WTC11 (cell line): ENCODE measurements around the gene RNF115. TPM values are rescaled to one million over a fixed set of nuclear protein-coding genes. Genes with fewer than 3 reads are reported as not detected.
A peak's percentile ranks its signal among the peaks of the same experiment; 100 is the strongest.
"Not testable (repeated sequence)": the region's sequence is repeated elsewhere in the genome, so short reads cannot be mapped to it uniquely, and the experiment has no call there.

Experiments
- ATAC-seq: fragments of 200-7000 bp; cut with Tn5 transposase; 2 replicates; pipeline ENCODE4 v1.10.0; 2021; ENCODE audit warnings: mild to moderate bottlenecking, moderate library complexity
- CTCF ChIA-PET: fragments of 300-600 bp; sonication (Branson Sonifier 250); formaldehyde crosslinking; loops from one replicate; lab custom pipeline; 2021; ENCODE audit warnings: antibody characterized with exemption; lab: Charles Lee
- POLR2A ChIA-PET: fragments of 350-600 bp; sonication (Branson Sonifier 250); formaldehyde crosslinking; loops from one replicate; lab custom pipeline; 2021; ENCODE audit warnings: antibody characterized with exemption; lab: Charles Lee
- DNase-seq: peaks from one replicate; pipeline ENCODE4 v3.0.0; 2021; ENCODE audit warnings: low spot score
- H3K27ac Mint-ChIP-seq: 2 replicates; pipeline ENCODE4 v1.8.0; 2021; ENCODE audit warnings: mixed read lengths
- H3K27me3 Mint-ChIP-seq: 2 replicates; pipeline ENCODE4 v1.8.0; 2021; ENCODE audit warnings: low read depth, mild to moderate bottlenecking, moderate library complexity, mixed read lengths
- H3K36me3 Mint-ChIP-seq: 2 replicates; pipeline ENCODE4 v1.8.0; 2021; ENCODE audit warnings: mixed read lengths
- H3K4me1 Mint-ChIP-seq: 2 replicates; pipeline ENCODE4 v1.8.0; 2022; ENCODE audit warnings: mixed read lengths
- H3K4me3 Mint-ChIP-seq: 2 replicates; pipeline ENCODE4 v1.8.0; 2021; ENCODE audit warnings: mild to moderate bottlenecking, moderate library complexity, mixed read lengths
- H3K9me3 Mint-ChIP-seq: 2 replicates; pipeline ENCODE4 v1.8.0; 2021; ENCODE audit warnings: mixed read lengths
- ATF1 ChIP-seq: sonication (generic); formaldehyde crosslinking; IDR thresholded peaks from 2 replicates; pipeline ENCODE4 v1.8.1; 2023; ENCODE audit warnings: mild to moderate bottlenecking, moderate library complexity, missing genetic modification reagents
- CREB1 ChIP-seq: sonication (generic); formaldehyde crosslinking; IDR thresholded peaks from 2 replicates; pipeline ENCODE4 v1.8.0; 2023; ENCODE audit warnings: mild to moderate bottlenecking, missing genetic modification reagents
- CREM ChIP-seq: sonication (generic); formaldehyde crosslinking; IDR thresholded peaks from 2 replicates; pipeline ENCODE4 v1.8.1; 2022; ENCODE audit warnings: mild to moderate bottlenecking, missing genetic modification reagents, moderate library complexity
- E2F4 ChIP-seq: sonication (generic); formaldehyde crosslinking; IDR thresholded peaks from 2 replicates; pipeline ENCODE4 v1.8.1; 2022; ENCODE audit warnings: low read depth, mild to moderate bottlenecking, moderate library complexity, missing genetic modification reagents, borderline replicate concordance
- FOXJ3 ChIP-seq: sonication (generic); formaldehyde crosslinking; IDR thresholded peaks from 2 replicates; pipeline ENCODE4 v1.9.0; 2021; ENCODE audit warnings: missing genetic modification reagents, mild to moderate bottlenecking, borderline replicate concordance
- FOXP1 ChIP-seq: sonication (generic); formaldehyde crosslinking; IDR thresholded peaks from 2 replicates; pipeline ENCODE4 v1.8.0; 2022; ENCODE audit warnings: missing genetic modification reagents, mild to moderate bottlenecking, moderate library complexity, borderline replicate concordance
- GABPB1 ChIP-seq: sonication (generic); formaldehyde crosslinking; IDR thresholded peaks from 2 replicates; pipeline ENCODE4 v1.8.1; 2023; ENCODE audit warnings: mild to moderate bottlenecking, missing genetic modification reagents
- GRHL2 ChIP-seq: fragments of 250-450 bp; sonication (Bioruptor Pico); IDR thresholded peaks from 2 replicates; pipeline ENCODE4 v1.8.0; 2022; ENCODE audit warnings: mild to moderate bottlenecking, moderate library complexity; ENCODE audit not compliant: insufficient replicate concordance, severe bottlenecking
- NFATC4 ChIP-seq: fragments of 250-450 bp; sonication (Bioruptor Pico); IDR thresholded peaks from 2 replicates; pipeline ENCODE4 v1.9.0; 2021; ENCODE audit warnings: mild to moderate bottlenecking
- NR3C1 ChIP-seq: sonication (generic); formaldehyde crosslinking; conservative IDR thresholded peaks from 2 replicates; pipeline ENCODE4 v1.8.1; 2023; ENCODE audit warnings: low read depth, mild to moderate bottlenecking, missing genetic modification reagents
- PREB ChIP-seq: sonication (generic); formaldehyde crosslinking; IDR thresholded peaks from 2 replicates; pipeline ENCODE4 v1.8.1; 2022; ENCODE audit warnings: mild to moderate bottlenecking, missing genetic modification reagents, moderate library complexity, borderline replicate concordance
- SOX15 ChIP-seq: fragments of 250-450 bp; sonication (Bioruptor Pico); IDR thresholded peaks from 2 replicates; pipeline ENCODE4 v1.9.0; 2021; ENCODE audit warnings: mild to moderate bottlenecking
- STAT6 ChIP-seq: sonication (generic); formaldehyde crosslinking; conservative IDR thresholded peaks from 2 replicates; pipeline ENCODE4 v1.8.1; 2023; ENCODE audit warnings: mild to moderate bottlenecking, low read depth, missing genetic modification reagents, moderate library complexity
- TEAD4 ChIP-seq: sonication (generic); formaldehyde crosslinking; IDR thresholded peaks from 2 replicates; pipeline ENCODE4 v1.8.0; 2022; ENCODE audit warnings: mild to moderate bottlenecking, missing genetic modification reagents
- TP53 ChIP-seq: sonication (generic); formaldehyde crosslinking; IDR thresholded peaks from 2 replicates; pipeline ENCODE4 v1.8.1; 2023; ENCODE audit warnings: mild to moderate bottlenecking, missing genetic modification reagents
- ZMAT4 ChIP-seq: fragments of 250-450 bp; sonication (Bioruptor Pico); IDR thresholded peaks from 2 replicates; pipeline ENCODE4 v1.9.0; 2021; ENCODE audit warnings: mild to moderate bottlenecking
- ZNF121 ChIP-seq: sonication (generic); formaldehyde crosslinking; IDR thresholded peaks from 2 replicates; pipeline ENCODE4 v1.8.0; 2023; ENCODE audit warnings: missing genetic modification reagents
- ZNF138 ChIP-seq: sonication (generic); formaldehyde crosslinking; conservative IDR thresholded peaks from 2 replicates; pipeline ENCODE4 v1.8.1; 2022; ENCODE audit warnings: mild to moderate bottlenecking, moderate library complexity, missing genetic modification reagents
- ZNF219 ChIP-seq: sonication (generic); formaldehyde crosslinking; IDR thresholded peaks from 2 replicates; pipeline ENCODE4 v1.8.0; 2023; ENCODE audit warnings: missing genetic modification reagents, mild to moderate bottlenecking, borderline replicate concordance
- ZNF263 ChIP-seq: sonication (generic); formaldehyde crosslinking; IDR thresholded peaks from 2 replicates; pipeline ENCODE4 v1.8.1; 2022; ENCODE audit warnings: low read depth, mild to moderate bottlenecking, moderate library complexity, missing genetic modification reagents
- ZNF425 ChIP-seq: fragments of 250-450 bp; sonication (Bioruptor Pico); conservative IDR thresholded peaks from 2 replicates; pipeline ENCODE4 v1.9.0; 2021; ENCODE audit warnings: mild to moderate bottlenecking
- total RNA-seq: library from RNA; stranded (reverse); gene quantifications from 3 replicates; pipeline ENCODE4 v1.2.3, GENCODE V29; 2021
- TF ChIP-seq, protein P1 (sequence below): sonication (generic); formaldehyde crosslinking; IDR thresholded peaks from 2 replicates; pipeline ENCODE4 v1.8.0; 2022; ENCODE audit warnings: mild to moderate bottlenecking, missing genetic modification reagents

Gene RNF115
- total RNA-seq, 1 experiment from 2014 or later, result 8.1 TPM

GRCh38 chr1:145837656-145838055 lies 13.8 kb upstream of the RNF115 start:
- no peak for TF ChIP-seq STAT6 (CRISPR knock-in tag)
- no peak for TF ChIP-seq GRHL2
- no peak for TF ChIP-seq ZNF138 (CRISPR knock-in tag)
- no peak for TF ChIP-seq SOX15
- no peak for TF ChIP-seq ZNF263 (CRISPR knock-in tag)
- TF ChIP-seq, protein P1, sequence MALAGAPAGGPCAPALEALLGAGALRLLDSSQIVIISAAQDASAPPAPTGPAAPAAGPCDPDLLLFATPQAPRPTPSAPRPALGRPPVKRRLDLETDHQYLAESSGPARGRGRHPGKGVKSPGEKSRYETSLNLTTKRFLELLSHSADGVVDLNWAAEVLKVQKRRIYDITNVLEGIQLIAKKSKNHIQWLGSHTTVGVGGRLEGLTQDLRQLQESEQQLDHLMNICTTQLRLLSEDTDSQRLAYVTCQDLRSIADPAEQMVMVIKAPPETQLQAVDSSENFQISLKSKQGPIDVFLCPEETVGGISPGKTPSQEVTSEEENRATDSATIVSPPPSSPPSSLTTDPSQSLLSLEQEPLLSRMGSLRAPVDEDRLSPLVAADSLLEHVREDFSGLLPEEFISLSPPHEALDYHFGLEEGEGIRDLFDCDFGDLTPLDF (CRISPR knock-in tag), result no peak
- no peak for TF ChIP-seq TEAD4 (CRISPR knock-in tag)
- no peak for TF ChIP-seq FOXJ3 (CRISPR knock-in tag)
- no peak for TF ChIP-seq TP53 (CRISPR knock-in tag)
- TF ChIP-seq ZMAT4 (CRISPR knock-in tag), result no peak
- TF ChIP-seq E2F4, result no peak
- no peak for TF ChIP-seq ZNF219
- POLR2A ChIA-PET, result no interaction called here
- Mint-ChIP-seq H3K4me1 (no peaks in the 10 kb centered on the region), H3K36me3 (peaks cover 65% of the 10 kb centered on the region), H3K9me3 (no peaks in the 10 kb centered on the region), H3K27me3 (no peaks in the 10 kb centered on the region), H3K4me3 (no peak overlapping the region), H3K27ac (no peak overlapping the region)
- ATAC-seq, result no peak
- CTCF ChIA-PET, result interaction anchor here (1.6 kb wide), 1 partner anchor 54 kb away, joined by 3 read pairs; no protein-coding TSS in a partner anchor
- DNase-seq, result no peak

DNA sequence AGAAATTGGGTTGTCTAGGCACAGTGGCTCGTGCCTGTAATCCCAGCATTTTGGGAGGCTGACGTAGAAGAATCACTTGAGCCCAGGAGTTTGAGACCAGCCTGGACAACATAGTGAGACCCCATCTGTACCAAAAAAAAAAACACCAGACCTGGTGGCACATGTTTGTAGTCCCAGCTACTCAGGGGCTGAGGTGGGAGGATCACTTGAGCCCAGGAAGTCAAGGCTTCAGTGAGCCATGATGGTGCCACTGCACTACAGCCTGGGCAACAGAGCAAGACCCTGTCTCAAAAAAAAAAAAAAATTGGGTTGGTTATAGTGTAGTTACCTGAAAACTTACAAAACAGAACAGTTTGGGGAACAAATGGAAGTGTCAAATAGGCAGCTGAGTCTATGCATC lies 6.9 kb upstream of the RNF115 start:
- peaks cover 69% of the 10 kb centered on the region for H3K36me3 Mint-ChIP-seq
- peak; percentile 79 for TF ChIP-seq ZNF121 (CRISPR knock-in tag)

GRCh38 chr1:145828367-145829026 lies 4.6 kb upstream of the RNF115 start:
- Mint-ChIP-seq H3K4me1 (peaks cover 5% of the 10 kb centered on the region), H3K4me3 (no peak overlapping the region), H3K9me3 (no peaks in the 10 kb centered on the region), H3K27ac (no peak overlapping the region), H3K27me3 (no peaks in the 10 kb centered on the region), H3K36me3 (peaks cover 63% of the 10 kb centered on the region)
- no peak for ATAC-seq
- no peak for DNase-seq
- ChIA-PET POLR2A (no interaction called here), CTCF (interaction anchor here (5.7 kb wide), 1 partner anchor 16 kb away, joined by 24 read pairs; the partner anchor contains the start of gene NUDT17)
- TF ChIP-seq PREB, result no peak
- no peak for TF ChIP-seq GRHL2
- TF ChIP-seq E2F4, result no peak
- no peak for TF ChIP-seq GABPB1
- no peak for TF ChIP-seq FOXP1
- no peak for TF ChIP-seq ATF1 (CRISPR knock-in tag)
- no peak for TF ChIP-seq NFATC4
- TF ChIP-seq ZNF425 (CRISPR knock-in tag), result no peak
- TF ChIP-seq ZNF121 (CRISPR knock-in tag), result no peak
- TF ChIP-seq CREB1 (CRISPR knock-in tag), result no peak
- no peak for TF ChIP-seq NR3C1
- no peak for TF ChIP-seq CREM (CRISPR knock-in tag)

More for the DNA sequence above, 6.9 kb upstream of the RNF115 start:
- H3K9me3 Mint-ChIP-seq, H3K27me3 Mint-ChIP-seq, ATAC-seq, H3K4me3 Mint-ChIP-seq, DNase-seq, H3K27ac Mint-ChIP-seq, H3K4me1 Mint-ChIP-seq: not testable (repeated sequence)
- CTCF ChIA-PET, result interaction anchor here (5.7 kb wide), 1 partner anchor 14 kb away, joined by 24 read pairs; the partner anchor contains the start of gene NUDT17
- POLR2A ChIA-PET, result interaction anchor here (0.5 to 1.2 kb wide), 2 partner anchors 14 to 15 kb away, joined by 3 to 5 read pairs; partner anchors contain the start of gene NUDT17
